AG04450 (cell line): Measurements from ENCODE around the gene E2F2. TPM values are rescaled to one million over a fixed set of nuclear protein-coding genes. Genes with fewer than 3 reads are reported as not detected.

ENCODE experiments used
- CTCF ChIA-PET: fragments of 300-600, 350-600 bp; formaldehyde crosslinking; extraction: SDS; loops from one replicate; lab custom pipeline; 2022; ENCODE audit warnings: antibody characterized with exemption, inconsistent platforms; lab: Charles Lee
- POLR2A ChIA-PET: fragments of 350-600 bp; formaldehyde crosslinking; extraction: SDS; loops from one replicate; lab custom pipeline; 2021; ENCODE audit warnings: antibody characterized with exemption, inconsistent platforms; lab: Yijun Ruan, JAX
- DNase-seq: peaks from one replicate; pipeline ENCODE4 v3.0.0-alpha.2; 2011; ENCODE audit warnings: low read depth, low spot score
- H3K27ac ChIP-seq: one replicate; pipeline ENCODE4 v1.5.1; 2012; ENCODE audit warnings: low read depth, low read length, control low read depth
- H3K27me3 ChIP-seq: one replicate; pipeline ENCODE4 v1.6.0; 2012; ENCODE audit warnings: low read length; ENCODE audit not compliant: control insufficient read depth, insufficient read depth
- H3K4me3 ChIP-seq: 2 replicates; pipeline ENCODE4 v1.5.1; 2011; ENCODE audit warnings: mild to moderate bottlenecking, low read depth, low read length, control low read depth
- H3K9me3 ChIP-seq: 2 replicates; pipeline ENCODE4 v1.5.1; 2012; ENCODE audit warnings: low read length; ENCODE audit not compliant: control insufficient read depth, insufficient read depth
- polyA plus RNA-seq: library from polyadenylated mRNA; depleted of rRNA; stranded (reverse); fragments of >200 nt; gene quantifications from 2 replicates; pipeline ENCODE4 v1.2.3, GENCODE V29; 2011
- TF ChIP-seq, protein P1 (sequence below): IDR thresholded peaks from 2 replicates; pipeline ENCODE4 v1.5.1; 2011; ENCODE audit warnings: low read depth, low read length, control low read depth, inconsistent platforms

E2F2 gene
- polyA plus RNA-seq, 1 experiment, result 0.06 TPM

DNA sequence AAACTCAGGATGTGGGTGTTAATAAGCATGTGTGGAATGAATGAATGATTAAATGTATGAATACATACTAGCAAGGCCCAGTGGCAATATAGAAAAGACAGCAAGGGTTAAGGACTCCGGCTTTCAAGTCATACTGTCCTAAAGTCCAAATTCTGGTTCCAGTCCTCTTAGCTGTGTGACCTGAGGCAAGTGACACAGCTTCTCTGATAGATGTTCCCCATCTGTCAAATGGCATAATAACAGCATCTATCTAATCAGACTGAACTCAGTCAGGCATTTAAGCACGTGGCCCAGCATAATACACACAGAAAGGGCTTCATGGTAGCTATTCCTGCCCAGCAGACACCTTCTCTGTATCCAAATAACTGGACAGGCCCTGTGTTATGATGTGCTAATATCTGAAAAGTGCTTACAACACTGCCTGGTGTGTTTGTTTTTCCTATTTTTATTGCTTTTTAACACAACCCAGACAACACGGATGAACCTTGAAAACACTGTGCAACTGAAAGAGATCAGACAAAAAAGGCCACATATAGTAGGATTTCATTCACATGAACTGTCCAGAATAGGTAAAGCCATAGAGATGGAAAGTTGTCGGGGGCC, 59.5 kb downstream of the E2F2 start:
- CTCF ChIA-PET, result no interaction called here
- Histone ChIP-seq H3K4me3 (no peak overlapping the region), H3K9me3 (no peaks in the 10 kb centered on the region; the same call in 1 of the 2 replicates), H3K27ac (no peak overlapping the region), H3K27me3 (no peaks in the 10 kb centered on the region)
- POLR2A ChIA-PET, result no interaction called here
- TF ChIP-seq, protein P1, sequence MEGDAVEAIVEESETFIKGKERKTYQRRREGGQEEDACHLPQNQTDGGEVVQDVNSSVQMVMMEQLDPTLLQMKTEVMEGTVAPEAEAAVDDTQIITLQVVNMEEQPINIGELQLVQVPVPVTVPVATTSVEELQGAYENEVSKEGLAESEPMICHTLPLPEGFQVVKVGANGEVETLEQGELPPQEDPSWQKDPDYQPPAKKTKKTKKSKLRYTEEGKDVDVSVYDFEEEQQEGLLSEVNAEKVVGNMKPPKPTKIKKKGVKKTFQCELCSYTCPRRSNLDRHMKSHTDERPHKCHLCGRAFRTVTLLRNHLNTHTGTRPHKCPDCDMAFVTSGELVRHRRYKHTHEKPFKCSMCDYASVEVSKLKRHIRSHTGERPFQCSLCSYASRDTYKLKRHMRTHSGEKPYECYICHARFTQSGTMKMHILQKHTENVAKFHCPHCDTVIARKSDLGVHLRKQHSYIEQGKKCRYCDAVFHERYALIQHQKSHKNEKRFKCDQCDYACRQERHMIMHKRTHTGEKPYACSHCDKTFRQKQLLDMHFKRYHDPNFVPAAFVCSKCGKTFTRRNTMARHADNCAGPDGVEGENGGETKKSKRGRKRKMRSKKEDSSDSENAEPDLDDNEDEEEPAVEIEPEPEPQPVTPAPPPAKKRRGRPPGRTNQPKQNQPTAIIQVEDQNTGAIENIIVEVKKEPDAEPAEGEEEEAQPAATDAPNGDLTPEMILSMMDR, result no peak
- DNase-seq, result no peak

DNA sequence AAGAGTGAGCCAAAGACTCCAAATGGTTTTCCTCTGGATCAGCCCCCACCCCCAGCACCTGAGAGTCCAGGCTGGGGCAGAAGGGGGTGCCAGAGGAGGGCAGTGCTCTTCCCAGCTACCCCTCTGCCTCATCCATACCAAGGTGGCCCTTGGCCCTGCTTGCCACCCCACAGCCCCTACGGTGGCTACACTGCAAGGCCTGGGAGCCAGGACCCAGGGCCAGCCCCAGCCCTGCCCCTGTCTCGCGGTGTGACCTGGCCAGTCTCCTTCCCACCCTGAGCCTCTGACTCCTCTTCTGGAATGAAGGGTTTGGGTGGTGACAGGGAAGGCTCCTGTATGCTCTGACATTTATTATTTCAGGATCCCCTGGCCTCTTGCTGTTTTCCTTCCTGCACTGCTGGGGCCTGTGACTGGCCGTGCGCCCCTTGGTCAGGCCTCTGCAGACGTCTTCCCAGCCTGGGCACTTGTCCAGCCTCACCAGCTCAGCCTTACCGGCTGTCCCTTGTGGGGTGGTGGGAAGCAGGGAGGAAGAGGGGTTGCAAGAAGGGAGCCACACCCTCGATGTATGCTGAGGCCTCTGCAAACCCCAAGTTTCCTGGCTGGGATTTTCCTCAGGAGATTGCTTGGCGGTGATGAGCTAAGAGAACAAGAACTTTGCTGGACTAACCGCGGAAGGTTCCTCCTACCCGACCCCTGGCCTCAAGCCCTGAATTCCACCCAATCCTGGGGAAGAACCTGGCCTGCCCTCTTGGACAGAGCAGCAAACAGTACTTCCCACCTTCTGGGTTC, 60.6 kb downstream of the E2F2 start:
- POLR2A ChIA-PET, result no interaction called here
- CTCF ChIA-PET, result interaction anchor here (0.6 kb wide), 1 partner anchor 141 kb away, joined by 5 read pairs; no protein-coding TSS in a partner anchor

DNA sequence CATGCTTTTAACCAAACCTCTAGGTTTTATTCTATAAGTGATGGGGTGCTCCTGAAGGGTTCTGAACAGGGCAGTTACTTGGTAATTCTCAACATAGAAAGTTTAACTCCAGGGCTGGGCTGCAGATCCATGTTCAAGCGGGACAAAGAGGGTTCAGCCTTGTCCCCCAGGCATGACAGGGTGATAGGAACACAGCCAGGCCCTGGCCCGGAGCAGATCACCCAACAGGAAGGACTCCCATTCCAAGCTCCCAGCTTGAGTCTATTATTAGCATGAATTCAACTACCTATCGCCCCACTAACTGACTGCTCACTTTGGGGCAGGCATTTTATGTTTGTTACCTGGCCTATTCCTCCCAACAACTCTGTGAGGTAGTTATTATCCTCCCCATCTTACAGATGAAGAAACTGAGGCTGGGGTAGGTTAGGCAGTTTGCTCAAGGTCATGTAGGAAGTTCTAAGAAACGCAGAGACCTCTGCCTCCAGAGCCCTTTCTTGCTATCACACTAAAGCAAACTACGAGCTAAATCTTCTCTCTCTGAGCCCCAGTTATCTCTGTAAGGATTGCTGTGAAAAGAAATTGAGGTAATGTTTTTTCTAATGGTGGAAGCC, 61.6 kb downstream of the E2F2 start:
- POLR2A ChIA-PET, result no interaction called here
- CTCF ChIA-PET, result no interaction called here
- TF ChIP-seq, protein P1, result no peak
- no peak overlapping the region for H3K27ac ChIP-seq
- no peaks in the 10 kb centered on the region for H3K27me3 ChIP-seq
- H3K4me3 ChIP-seq, result no peak overlapping the region
- H3K9me3 ChIP-seq, result no peaks in the 10 kb centered on the region; the same call in 1 of the 2 replicates
- DNase-seq, result no peak

More for the DNA sequence above, 60.6 kb downstream of the E2F2 start:
- TF ChIP-seq, protein P1, result no peak
- no peak overlapping the region for H3K4me3 ChIP-seq
- H3K9me3 ChIP-seq, result no peaks in the 10 kb centered on the region; the same call in 1 of the 2 replicates
- H3K27ac ChIP-seq, result peak overlapping the region; percentile 57
- no peak for DNase-seq
- no peaks in the 10 kb centered on the region for H3K27me3 ChIP-seq

DNA sequence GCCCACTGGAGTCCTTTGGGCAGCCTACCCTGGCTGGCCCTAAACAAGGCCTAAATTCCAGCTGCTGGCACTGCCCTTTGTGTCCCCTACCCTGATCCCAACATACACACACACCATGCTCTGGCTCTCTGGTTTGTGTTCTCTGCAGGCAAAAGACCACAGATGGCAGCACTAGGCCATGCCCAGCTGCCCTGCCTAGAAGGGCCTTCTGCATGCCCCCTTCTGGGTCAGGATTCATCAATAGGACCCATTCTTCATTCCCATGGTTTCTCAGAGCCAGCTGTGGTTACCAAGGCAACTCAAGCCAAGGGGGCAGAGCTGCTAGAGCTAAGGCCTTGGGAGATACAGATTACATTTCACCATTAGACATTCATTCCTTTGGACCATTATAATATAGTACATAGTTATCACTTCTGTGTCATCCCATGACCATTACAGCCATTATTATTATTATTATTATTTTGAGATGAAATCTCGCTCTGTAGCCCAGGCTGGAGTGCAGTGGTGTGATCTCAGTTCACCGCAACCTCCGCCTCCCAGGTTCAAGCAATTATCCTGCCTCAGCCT, 64.5 kb downstream of the E2F2 start:
- TF ChIP-seq, protein P1, result no peak
- CTCF ChIA-PET, result interaction anchor here (0.6 to 1.4 kb wide), 2 partner anchors 18 to 31 kb away, joined by 3 read pairs; partner anchors contain the start of gene ASAP3
- H3K27ac ChIP-seq, result no peak overlapping the region
- POLR2A ChIA-PET, result no interaction called here
- no peak for DNase-seq
- H3K4me3 ChIP-seq, result no peak overlapping the region
- H3K27me3 ChIP-seq, result no peaks in the 10 kb centered on the region
- no peaks in the 10 kb centered on the region; the same call in 1 of the 2 replicates for H3K9me3 ChIP-seq
